SKM-1 (cell line): ENCODE results near the gene CYP4F3.
A peak's percentile ranks its signal among the peaks of the same experiment; 100 is the strongest.
"Not testable (repeated sequence)": the region's sequence is repeated elsewhere in the genome, so short reads cannot be mapped to it uniquely, and the experiment has no call there.

Source experiments
- DNase-seq: peaks from one replicate; lab custom pipeline; 2025; ENCODE audit not compliant: unreplicated experiment; lab: John Stamatoyannopoulos, UW

Gene CYP4F3

GRCh38 chr19:15640294-15640903, at the start of gene CYP4F3:
TSS of gene CYP4F3 (plus strand) at chr19:15640897. CDS start at chr19:15641416, 519 bp downstream.
- DNase-seq: peak; percentile 12

GRCh38 chr19:15591796-15592195, 48.9 kb upstream of the CYP4F3 start:
- no peak for DNase-seq

- not testable (repeated sequence) for DNase-seq
Measured at GRCh38 chr19:15592506-15592905, 48.2 kb upstream of the CYP4F3 start.

- DNase-seq: not testable (repeated sequence)
Measured at GRCh38 chr19:15593766-15594165, 46.9 kb upstream of the CYP4F3 start.

- DNase-seq: no peak
Measured at GRCh38 chr19:15595069-15595468, 45.6 kb upstream of the CYP4F3 start.

- DNase-seq: not testable (repeated sequence)
Measured at GRCh38 chr19:15607978-15608925, 32.4 kb upstream of the CYP4F3 start.

GRCh38 chr19:15609261-15609660, 31.4 kb upstream of the CYP4F3 start:
- DNase-seq: no peak

- DNase-seq: no peak
Measured at GRCh38 chr19:15612342-15612741, 28.4 kb upstream of the CYP4F3 start.

GRCh38 chr19:15613338-15613737, 27.4 kb upstream of the CYP4F3 start:
- DNase-seq: no peak

- no peak for DNase-seq
Measured at GRCh38 chr19:15614507-15615379, 26.0 kb upstream of the CYP4F3 start, which contains the start of gene CYP4F8. TSS of gene CYP4F8 (plus strand) at chr19:15615218. CDS start at chr19:15615617, 399 bp downstream.

GRCh38 chr19:15615526-15615925, 25.2 kb upstream of the CYP4F3 start:
- DNase-seq: no peak

- no peak for DNase-seq
Measured at GRCh38 chr19:15616183-15616582, 24.5 kb upstream of the CYP4F3 start.

- no peak for DNase-seq
Measured at GRCh38 chr19:15616627-15617270, 23.9 kb upstream of the CYP4F3 start.

GRCh38 chr19:15618321-15618720, 22.4 kb upstream of the CYP4F3 start:
- no peak for DNase-seq

- DNase-seq: no peak
Measured at GRCh38 chr19:15621801-15622200, 18.9 kb upstream of the CYP4F3 start.

- DNase-seq: no peak
Measured at GRCh38 chr19:15622991-15623390, 17.7 kb upstream of the CYP4F3 start.

- no peak for DNase-seq
Measured at GRCh38 chr19:15623711-15624318, 16.9 kb upstream of the CYP4F3 start.

- no peak for DNase-seq
Measured at GRCh38 chr19:15628236-15629002, 12.3 kb upstream of the CYP4F3 start.
